T-helper 1 cell treated with Interleukin-12 subunit alpha and Interleukin-12 subunit beta and Interleukin-4 antibody, amounts not matched to agents 30 ng/mL and 1 ng/mL, for 36 hours (primary cell): Measurements from ENCODE around the gene PPM1N. TPM values are rescaled to one million over a fixed set of nuclear protein-coding genes. Genes with fewer than 3 reads are reported as not detected.

Experiments
- intact Hi-C: fragments of 100-400 bp; cut with micrococcal nuclease; formaldehyde crosslinking; loops from one replicate; pipeline ENCODE4 v1.15.1; 2024
- total RNA-seq: library from RNA; stranded (reverse); gene quantifications from 2 replicates; pipeline ENCODE4 v1.2.3, GENCODE V29; 2022

PPM1N gene
- total RNA-seq, 1 donor from 2014 or later, result 1.4 TPM

DNA sequence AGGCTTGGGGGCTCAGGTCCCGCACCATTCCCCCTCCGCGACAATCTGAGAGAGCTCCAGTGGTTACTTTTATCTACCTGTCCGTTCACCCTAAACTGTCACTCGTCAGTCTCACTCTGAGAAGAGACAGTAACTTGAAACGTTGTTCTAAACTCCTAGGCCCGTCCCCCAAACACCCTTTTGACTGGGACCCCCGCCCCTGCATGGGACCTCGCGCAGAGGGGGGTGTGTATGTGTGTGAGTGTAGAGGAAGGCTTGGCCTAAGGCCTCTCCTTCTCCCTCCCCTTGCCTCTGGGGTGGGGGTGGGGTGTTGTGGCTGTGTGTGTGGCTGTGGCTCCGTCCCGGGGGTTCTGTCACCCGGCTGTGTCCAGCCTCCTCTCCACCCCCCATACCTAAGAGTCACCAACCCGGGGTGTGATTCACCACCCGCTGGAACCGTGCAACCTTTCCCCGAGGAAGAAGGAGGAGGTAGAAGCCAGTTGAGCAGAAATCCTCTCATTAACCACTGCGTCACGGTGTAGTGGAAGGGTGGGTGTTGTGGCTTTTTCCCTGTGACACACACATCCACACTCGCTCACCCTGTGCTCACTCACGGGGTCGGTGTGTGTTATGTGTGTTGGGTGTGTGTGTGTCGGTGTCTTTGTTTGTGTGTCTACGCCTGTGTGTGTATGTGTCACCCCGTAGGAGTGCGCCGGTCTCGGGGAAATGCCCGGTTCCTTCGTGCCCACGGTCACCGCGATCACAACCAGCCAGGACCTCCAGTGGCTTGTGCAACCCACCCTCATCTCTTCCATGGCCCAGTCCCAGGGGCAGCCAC lies 28.1 kb upstream of the PPM1N start:
- intact Hi-C loops, result loop anchor here (1.0 to 2.0 kb wide), 2 partner anchors 8 to 15 kb away; no protein-coding TSS in a partner anchor

- intact Hi-C loops, result no loop called here
Observed at GRCh38 chr19:45470762-45471081, 27.5 kb upstream of the PPM1N start.

GRCh38 chr19:45471111-45471930 lies 26.9 kb upstream of the PPM1N start:
- intact Hi-C loops, result no loop called here

DNA sequence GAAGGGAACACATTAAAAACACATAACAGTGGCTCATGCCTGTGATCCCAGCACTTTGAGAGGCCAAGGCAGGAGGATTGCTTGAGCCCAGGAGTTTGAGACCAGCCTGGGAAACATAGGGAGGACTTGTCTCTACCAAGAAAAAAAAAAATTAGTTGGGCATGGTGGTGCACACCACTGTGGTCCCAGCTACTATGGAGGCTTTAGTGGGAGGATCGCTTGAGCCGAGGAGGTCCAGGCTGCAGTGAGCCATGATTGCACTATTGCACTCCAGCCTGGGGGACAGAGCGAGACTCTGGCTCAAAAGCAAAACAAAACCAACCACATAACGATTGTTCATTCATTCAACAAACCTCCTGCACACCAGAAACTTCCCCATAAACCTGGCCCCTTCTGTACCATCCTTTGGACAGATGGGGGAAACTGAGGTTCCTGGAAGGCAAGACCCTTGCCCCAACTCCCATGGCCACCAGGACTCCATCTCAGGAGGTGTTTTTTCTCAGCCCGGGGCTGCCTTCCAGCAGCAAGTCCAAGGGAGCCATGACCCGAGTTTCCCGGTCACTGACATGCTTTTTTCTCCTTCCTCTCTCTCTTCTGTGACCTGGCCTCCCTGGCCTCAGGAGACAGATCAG lies 26.2 kb upstream of the PPM1N start:
- intact Hi-C loops, result no loop called here

DNA sequence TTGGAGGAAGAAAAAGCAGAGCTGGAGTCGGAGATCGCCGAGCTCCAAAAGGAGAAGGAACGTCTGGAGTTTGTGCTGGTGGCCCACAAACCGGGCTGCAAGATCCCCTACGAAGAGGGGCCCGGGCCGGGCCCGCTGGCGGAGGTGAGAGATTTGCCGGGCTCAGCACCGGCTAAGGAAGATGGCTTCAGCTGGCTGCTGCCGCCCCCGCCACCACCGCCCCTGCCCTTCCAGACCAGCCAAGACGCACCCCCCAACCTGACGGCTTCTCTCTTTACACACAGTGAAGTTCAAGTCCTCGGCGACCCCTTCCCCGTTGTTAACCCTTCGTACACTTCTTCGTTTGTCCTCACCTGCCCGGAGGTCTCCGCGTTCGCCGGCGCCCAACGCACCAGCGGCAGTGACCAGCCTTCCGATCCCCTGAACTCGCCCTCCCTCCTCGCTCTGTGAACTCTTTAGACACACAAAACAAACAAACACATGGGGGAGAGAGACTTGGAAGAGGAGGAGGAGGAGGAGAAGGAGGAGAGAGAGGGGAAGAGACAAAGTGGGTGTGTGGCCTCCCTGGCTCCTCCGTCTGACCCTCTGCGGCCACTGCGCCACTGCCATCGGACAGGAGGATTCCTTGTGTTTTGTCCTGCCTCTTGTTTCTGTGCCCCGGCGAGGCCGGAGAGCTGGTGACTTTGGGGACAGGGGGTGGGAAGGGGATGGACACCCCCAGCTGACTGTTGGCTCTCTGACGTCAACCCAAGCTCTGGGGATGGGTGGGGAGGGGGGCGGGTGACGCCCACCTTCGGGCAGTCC lies 25.5 kb upstream of the PPM1N start:
- intact Hi-C loops, result no loop called here

DNA sequence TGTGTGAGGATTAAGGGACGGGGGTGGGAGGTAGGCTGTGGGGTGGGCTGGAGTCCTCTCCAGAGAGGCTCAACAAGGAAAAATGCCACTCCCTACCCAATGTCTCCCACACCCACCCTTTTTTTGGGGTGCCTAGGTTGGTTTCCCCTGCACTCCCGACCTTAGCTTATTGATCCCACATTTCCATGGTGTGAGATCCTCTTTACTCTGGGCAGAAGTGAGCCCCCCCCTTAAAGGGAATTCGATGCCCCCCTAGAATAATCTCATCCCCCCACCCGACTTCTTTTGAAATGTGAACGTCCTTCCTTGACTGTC lies 24.9 kb upstream of the PPM1N start:
- intact Hi-C loops, result no loop called here

- intact Hi-C loops, result no loop called here
Observed at GRCh38 chr19:45473682-45474605, 24.3 kb upstream of the PPM1N start.

GRCh38 chr19:45474606-45475521 lies 23.4 kb upstream of the PPM1N start:
- intact Hi-C loops, result no loop called here

DNA sequence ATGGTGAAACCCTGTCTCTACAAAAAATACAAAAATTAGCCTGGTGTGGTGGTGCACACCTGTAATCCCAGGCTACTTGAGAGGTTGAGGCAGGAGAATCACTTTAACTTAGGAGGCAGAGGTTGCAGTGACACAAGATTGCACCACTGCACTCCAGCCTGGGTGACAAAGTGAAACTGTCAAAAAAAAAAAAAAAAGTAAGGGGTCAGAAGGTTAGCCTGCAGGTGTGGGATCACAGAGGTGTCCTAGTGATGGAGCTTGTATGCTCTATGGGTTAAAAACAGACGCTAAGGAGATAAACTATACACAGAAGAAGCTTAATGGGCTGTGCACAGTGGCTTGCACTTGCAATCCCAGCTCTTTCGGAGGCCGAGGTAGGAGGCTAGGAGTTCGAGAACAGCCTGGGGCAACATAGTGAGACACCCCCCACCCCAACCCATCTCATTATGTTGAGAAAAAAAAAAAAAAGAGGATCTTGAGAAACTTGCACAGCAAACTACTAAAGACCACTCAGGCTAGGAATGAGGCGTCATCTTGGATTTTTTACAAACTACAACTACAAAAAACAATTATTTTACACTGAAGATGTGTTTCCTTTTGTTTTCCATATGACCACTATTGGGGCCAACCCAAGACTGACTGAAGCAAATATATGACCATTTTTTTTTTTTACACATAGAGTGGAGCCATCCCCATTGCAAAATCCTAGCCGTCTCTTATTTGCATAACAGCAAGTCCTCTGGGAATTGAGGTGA lies 22.5 kb upstream of the PPM1N start:
- intact Hi-C loops, result no loop called here

DNA sequence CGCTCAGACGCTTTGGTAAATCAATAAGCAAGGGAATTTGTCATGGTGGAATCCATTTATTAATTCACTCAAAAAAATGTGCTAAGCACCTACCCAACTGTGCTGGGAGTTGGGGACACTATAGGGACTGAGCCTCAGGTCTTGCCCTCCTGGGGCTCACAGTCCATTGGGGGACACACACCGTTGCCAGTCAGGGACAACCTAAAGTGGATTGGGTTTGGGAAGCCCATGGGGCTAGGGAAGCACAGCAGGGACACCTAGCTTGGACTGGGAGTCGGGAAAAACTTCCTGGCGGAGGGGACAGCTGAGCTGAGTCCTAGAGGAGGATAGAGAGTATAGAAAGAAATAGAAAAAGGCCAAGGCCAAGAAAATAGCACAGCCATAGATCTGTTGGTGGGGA lies 21.9 kb upstream of the PPM1N start:
- intact Hi-C loops, result no loop called here

DNA sequence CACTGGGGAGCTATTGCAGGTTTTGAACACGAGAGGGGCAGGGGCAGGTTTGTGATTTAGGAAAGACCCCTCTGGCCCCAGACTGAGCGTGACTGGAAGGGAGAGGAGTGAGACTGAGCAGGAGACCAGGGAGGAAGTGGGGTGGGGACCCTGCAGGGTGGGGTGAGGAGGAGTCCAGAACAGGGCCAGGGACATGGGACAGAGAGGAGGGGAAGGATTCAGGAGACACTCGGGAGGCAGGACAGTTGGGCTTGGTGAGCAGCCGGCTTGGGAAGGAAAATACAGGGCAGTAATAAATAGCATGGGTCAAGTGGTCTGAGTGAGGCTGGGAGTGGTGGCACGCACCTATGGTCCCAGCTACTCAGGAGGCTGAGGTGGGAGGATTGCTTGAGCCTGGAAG lies 21.1 kb upstream of the PPM1N start:
- intact Hi-C loops, result no loop called here

DNA sequence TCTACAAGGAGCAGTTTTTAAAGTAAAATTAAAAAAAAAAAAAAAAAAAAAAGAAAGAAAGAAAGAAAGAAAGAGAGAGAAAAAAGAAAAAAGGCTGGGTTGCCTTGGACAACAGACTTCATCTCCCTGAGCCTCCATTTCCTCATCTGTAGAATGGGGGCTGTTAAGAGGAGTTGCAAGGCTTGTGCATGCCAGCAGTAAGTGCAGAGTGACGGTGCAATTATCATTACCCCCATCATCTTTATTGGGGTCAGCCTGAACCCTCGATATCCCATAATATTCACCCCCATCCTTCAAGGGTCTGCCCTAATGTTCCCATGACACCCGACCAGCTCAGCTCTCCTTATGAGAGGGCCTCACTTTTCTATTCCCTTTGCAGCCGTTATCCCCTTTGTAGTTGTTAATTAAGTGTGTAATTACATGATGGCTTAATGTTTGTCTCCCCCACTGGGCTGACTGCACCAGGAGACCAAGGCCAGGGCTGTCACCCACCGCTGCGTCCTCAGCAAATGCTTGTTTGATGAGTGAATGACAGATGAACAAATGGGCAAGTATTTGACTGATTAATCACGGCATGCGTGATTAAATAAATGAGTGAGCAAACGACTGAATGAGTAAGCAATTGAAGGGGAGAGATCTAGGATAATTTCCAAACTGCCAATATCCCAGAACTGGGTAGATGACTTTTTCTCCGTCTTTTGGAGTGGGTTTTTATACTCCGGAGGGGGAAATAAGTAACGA lies 20.4 kb upstream of the PPM1N start:
- intact Hi-C loops, result loop anchor here (1.0 kb wide), 7 partner anchors 9 to 140 kb away; partner anchors contain the start of genes ERCC2 and VASP

DNA sequence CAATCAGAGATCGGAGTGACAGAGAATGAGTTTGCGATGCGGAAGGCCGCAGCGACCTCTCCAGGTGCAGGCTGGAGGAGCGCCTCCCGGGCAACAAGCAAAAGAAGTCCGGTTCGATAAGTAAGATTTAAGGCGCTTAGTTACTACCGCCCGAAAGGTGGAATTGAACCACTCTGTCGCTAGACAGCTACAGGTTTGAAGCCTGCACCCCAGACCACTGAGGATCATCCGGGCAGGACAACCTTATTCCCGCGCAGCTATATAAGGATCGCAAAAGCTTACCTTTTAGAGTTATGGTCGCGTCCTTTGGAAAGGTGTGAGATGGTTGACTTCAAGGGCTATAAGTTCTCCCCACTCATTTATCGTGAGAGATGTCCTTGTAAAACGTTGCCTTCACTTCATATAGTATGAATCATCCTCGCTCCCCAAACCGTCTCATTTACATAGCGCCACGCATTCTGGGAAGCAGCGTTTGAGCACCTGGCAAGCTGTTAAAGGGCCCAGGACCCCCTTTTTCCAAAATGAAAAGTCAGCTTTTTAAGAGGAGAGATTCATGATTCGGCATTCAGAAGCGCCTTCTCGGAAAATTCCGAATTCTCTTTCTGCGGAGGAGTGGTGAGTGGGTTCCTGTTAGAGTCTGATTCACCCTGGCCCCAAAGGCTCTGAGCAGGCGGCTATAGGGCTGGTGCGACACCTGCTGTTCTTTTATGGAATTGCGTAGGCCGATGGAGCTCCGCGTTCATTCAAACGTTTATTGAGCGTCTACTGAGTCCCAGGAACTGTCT lies 19.6 kb upstream of the PPM1N start:
- intact Hi-C loops, result loop anchor here (1.0 kb wide), 11 partner anchors 9 to 140 kb away; partner anchors contain the start of genes ERCC1, ERCC2, POLR1G and RTN2

DNA sequence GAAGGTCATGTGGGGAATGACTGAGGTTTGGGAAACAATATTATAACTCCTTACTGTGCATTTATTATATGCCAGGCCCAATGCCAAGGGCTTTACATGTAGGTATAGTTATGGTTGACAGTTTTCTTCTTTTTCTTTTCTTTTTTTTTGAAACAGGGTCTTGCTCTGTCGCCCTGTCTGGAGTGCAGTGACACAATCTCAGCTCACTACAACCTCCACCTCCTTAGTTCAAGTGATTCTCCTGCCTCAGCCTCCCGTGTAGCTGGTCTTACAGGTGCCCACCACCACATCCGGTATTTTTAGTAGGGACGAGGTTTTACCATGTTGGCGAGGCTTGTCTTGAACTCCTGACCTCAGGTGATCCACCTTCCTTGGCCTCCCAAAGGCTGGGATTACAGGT lies 15.2 kb upstream of the PPM1N start:
- intact Hi-C loops, result no loop called here

- intact Hi-C loops, result loop anchor here (2.0 kb wide), 1 partner anchor 16 kb away; no protein-coding TSS in a partner anchor
Observed at GRCh38 chr19:45484273-45484945, 13.8 kb upstream of the PPM1N start.
